ENCODE data around the gene GRAP2.

DNA sequence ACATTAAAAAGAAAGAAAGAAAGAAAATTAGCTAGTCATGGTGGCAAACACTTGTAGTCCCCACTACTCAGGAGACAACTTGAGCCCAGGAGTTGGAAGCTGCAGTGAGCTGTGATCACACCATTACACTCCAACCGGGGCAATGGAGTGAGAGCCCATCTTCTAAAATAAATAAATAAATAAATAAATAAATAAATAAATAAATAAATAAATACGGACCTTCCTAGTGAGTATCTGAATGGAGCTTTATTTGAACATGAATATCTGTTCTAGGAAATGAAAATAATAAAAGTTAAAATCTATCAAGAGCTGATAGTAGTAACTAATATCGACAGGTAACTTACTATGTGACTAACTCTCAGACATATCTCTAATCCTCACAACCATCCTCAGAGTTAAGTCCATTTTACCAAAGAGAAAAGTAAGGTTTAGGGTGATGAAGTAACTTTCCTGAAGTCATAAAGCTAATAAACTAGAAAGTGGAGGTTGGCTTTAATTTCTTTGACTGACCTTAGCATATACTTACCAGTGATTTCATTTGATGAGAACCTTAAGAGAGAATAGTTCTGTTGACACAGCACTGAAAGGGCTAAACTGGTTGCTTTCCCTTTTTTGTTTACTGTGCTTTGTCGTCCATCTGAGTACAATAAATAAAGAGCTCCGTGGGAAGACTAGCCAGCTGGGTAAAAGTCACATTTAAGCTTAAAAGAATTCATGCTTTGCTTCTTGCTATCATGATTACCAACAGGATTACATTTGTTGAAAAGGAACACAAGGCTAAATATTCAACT, 29.7 kb upstream of the GRAP2 start:
- TF ChIP-seq POLR2A (IDR thresholded peaks at IDR 0.05; ENCODE audit: low read length) (no peak), GATA1 (IDR thresholded peaks at IDR 0.05; ENCODE audit: low read depth, low read length) (no peak)

All from erythroblast (primary cell).